HUES48 (cell line): Measurements from ENCODE around the gene GGTLC2.

Experiments used
- H3K27ac ChIP-seq: one replicate; pipeline ENCODE4 v1.7.0; 2013; ENCODE audit warnings: low read depth, low read length, inconsistent platforms
- H3K27me3 ChIP-seq: 2 replicates; pipeline ENCODE4 v1.6.1; 2013; ENCODE audit warnings: mild to moderate bottlenecking, low read length; ENCODE audit not compliant: control insufficient read depth, insufficient read depth
- H3K36me3 ChIP-seq: 2 replicates; pipeline ENCODE4 v1.6.1; 2013; ENCODE audit warnings: low read length; ENCODE audit not compliant: control insufficient read depth, insufficient read depth
- H3K4me1 ChIP-seq: 2 replicates; pipeline ENCODE4 v1.6.1; 2013; ENCODE audit warnings: mild to moderate bottlenecking, low read length; ENCODE audit not compliant: control insufficient read depth, insufficient read depth
- H3K4me3 ChIP-seq: 2 replicates; pipeline ENCODE4 v1.5.1; 2013; ENCODE audit warnings: mild to moderate bottlenecking, low read depth, low read length
- H3K9ac ChIP-seq: 2 replicates; pipeline ENCODE4 v1.6.1; 2013; ENCODE audit warnings: mild to moderate bottlenecking, low read depth, low read length, moderate library complexity
- H3K9me3 ChIP-seq: 2 replicates; pipeline ENCODE4 v1.6.1; 2013; ENCODE audit warnings: low read length; ENCODE audit not compliant: control insufficient read depth, insufficient read depth

GGTLC2 gene

DNA sequence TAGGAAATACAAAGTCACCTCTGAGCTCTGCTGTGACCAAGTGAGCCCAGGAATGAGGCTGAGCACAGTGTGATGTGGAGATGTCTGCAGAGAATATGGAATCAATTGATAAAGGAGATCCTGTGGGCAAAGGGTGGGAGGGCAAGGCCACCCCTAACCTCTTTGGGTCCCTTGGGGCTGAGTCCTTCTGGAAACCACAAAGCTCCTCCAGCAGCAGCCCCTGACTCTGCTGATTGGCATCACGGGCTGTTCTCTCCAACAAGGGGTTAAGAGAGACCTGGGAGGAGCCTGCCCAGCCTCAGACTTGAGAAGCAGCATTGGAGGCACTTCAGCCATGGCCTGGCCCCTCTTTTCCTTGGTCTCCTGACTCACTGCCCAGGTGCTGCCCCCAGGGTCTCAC lies 49.7 kb downstream of the GGTLC2 start:
- H3K9me3 ChIP-seq, result no peaks in the 10 kb centered on the region
- no peak overlapping the region for H3K9ac ChIP-seq
- H3K27me3 ChIP-seq, result peaks cover 77% of the 10 kb centered on the region
- H3K27ac ChIP-seq, result no peak overlapping the region
- no peaks in the 10 kb centered on the region for H3K36me3 ChIP-seq
- no peak overlapping the region for H3K4me3 ChIP-seq
- H3K4me1 ChIP-seq, result no peaks in the 10 kb centered on the region

DNA sequence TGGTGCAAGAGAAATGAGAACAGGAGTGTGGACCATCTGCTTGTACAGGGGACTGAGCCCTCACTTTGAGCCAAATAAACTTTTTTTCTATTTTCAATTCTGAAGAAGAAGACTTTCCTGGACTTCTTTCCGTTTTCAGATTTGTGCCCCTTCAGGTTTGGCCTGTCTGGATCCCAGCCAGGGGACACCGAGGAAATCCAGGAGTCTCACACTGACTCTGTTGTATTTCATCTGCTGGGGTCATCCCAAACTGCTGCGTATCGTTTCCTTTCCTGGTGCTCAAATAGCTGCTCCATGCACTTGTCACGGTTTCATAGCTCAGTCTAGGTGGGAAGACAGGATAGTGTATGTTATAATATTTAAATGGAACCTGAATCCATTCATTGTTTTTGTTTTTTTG lies 51.7 kb downstream of the GGTLC2 start:
- Histone ChIP-seq H3K27me3 (peaks cover 73% of the 10 kb centered on the region), H3K9me3 (no peaks in the 10 kb centered on the region), H3K4me3 (no peak overlapping the region), H3K4me1 (no peaks in the 10 kb centered on the region), H3K36me3 (no peaks in the 10 kb centered on the region), H3K9ac (no peak overlapping the region), H3K27ac (no peak overlapping the region)
